ENCODE results near the gene SANBR.

SANBR gene

DNA sequence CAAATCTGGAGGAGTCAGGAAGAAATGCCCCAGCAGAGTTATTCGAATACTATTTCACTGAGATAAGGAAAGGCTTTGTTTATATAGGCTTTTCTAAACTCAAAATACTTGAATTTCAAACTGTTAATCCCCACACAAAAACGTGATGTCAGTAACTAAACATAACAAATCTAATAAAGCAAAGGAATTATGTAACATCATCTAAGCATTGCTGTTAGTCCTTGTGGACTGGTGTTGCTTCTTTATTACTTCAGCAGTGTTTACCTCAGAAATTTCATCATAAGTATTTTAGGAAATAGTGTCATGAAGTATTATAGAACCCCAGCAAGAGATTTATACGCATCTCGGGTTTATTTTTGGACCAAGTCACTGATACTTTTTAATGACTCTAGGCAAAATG lies 19.7 kb upstream of the SANBR start:
- TF ChIP-seq GATA3 (IDR thresholded peaks at IDR 0.05; ENCODE audit: low read depth, low read length) = no peak
- no peak for TF ChIP-seq GATA2 (IDR thresholded peaks at IDR 0.05; ENCODE audit: low read depth, low read length)

DNA sequence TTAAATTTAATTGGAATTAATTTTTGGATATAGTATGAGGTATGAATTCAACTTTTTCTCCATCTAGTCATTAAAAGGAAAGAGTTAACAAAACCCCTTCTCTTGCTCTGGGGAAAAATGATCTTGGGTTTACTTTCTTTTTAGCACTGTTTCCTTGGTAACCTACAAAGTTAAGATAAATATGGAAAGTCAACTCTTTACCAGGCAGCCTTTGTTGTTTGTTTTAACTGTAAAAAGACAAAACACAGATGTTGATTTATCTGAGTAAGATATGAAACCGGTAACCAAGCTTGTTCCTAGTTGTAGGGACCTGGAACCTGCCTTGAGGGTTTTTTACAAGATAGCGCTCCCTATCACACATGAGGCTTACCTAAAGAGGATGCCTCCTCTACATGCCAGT lies 10.1 kb upstream of the SANBR start:
- TF ChIP-seq GATA3 (IDR thresholded peaks at IDR 0.05; ENCODE audit: low read depth, low read length) (no peak), GATA2 (IDR thresholded peaks at IDR 0.05; ENCODE audit: low read depth, low read length) (no peak)

DNA sequence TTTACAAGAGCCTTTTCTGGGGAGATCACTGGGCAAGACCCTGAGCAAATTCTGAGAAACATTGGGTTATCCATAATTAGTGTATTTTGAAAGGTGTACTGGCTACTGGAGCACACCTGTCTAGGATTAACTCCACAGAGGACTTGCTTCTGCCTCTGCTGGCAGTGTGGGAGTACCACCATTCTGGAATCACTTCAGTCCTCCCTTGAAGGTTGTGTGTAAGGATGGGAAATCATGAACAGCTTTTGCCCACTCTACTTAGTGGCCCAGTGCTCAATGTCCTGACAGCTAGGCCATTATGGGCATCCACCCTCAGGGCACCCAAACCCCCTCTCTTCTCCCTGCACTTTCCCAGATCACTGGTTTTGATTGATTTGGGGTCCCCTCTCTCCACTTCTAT lies 8.1 kb upstream of the SANBR start:
- no peak for TF ChIP-seq GATA2 (IDR thresholded peaks at IDR 0.05; ENCODE audit: low read depth, low read length)

DNA sequence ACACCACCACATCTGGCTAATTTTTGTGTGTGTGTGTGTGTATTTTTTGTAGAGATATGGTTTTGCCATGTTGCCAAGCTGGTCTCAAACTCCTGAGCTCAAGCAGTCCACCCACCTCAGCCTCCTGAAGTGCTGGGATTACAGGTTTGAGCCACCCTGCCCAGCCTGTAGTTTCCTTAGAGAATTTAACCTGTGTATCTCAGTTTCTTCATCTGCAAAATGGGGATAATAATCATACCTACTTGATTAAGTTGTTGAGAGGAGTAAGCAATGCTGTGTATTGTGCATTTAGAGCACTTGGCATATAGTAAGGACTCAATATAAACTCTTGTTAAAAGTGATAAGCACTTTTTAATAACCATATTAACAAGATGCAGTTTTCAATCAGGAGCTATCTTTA lies 6.3 kb upstream of the SANBR start:
- TF ChIP-seq GATA3 (IDR thresholded peaks at IDR 0.05; ENCODE audit: low read depth, low read length) (no peak), GATA2 (IDR thresholded peaks at IDR 0.05; ENCODE audit: low read depth, low read length) (no peak)

DNA sequence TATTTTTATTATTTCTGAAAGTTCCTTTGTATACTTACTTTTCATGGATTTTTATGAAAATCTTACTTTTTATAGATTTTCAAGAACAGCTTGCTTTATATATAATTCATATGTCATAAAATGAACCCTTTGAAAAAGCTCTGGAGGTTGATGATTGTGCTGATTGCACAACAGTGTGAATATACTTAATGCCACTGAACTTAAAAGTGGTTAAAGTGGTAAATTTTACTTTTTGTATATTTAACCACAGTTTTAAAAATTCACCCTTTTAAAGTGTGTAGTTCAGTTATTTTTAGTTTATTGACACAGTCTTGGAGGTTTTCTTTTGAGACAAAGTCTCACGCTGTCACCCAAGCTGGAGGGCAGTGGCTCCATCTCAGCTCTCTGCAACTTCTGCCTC lies 8.4 kb downstream of the SANBR start:
- no peak for TF ChIP-seq GATA2 (IDR thresholded peaks at IDR 0.05; ENCODE audit: low read depth, low read length)
- TF ChIP-seq GATA3 (IDR thresholded peaks at IDR 0.05; ENCODE audit: low read depth, low read length) = no peak

DNA sequence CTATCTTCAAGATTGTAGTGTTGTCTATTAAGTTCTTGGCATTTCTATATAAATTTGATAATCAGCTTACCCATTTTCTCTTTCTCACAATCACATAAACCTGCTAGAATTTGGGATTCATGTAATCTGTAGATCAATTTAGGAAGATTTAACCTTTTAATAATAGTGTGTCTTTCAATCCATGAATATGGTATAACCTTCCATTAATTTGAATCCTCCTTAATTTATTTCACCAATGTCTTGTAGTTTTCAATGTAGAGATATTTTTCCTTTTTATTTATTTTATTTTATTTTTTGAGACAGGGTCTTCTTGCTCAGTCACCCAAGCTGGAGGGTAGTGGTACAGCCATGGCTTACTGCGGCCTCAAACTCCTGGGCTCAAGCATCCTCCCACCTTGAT lies 20.2 kb downstream of the SANBR start:
- TF ChIP-seq GATA3 (IDR thresholded peaks at IDR 0.05; ENCODE audit: low read depth, low read length) = no peak
- no peak for TF ChIP-seq GATA2 (IDR thresholded peaks at IDR 0.05; ENCODE audit: low read depth, low read length)

DNA sequence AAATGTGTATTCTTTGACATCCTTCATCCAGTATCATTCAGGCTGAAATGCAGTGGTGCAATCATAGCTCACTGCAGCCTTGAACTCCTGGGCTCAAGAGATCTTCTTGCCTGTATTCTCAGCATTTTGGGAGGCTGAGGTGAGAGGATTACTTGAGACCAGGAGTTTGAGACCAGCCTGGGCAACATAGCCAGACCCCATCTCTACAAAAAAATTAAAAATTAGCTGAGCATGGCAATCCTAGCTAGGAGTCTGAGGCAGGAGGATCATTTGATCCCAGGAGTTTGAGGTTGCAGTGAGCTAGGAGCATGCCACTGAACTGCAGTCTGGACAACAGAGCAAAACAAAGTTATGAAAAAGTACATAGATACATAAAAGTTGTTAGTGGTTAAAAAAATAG lies 24.1 kb downstream of the SANBR start:
- TF ChIP-seq GATA2 (IDR thresholded peaks at IDR 0.05; ENCODE audit: low read depth, low read length) = no peak
- TF ChIP-seq GATA3 (IDR thresholded peaks at IDR 0.05; ENCODE audit: low read depth, low read length) = no peak

DNA sequence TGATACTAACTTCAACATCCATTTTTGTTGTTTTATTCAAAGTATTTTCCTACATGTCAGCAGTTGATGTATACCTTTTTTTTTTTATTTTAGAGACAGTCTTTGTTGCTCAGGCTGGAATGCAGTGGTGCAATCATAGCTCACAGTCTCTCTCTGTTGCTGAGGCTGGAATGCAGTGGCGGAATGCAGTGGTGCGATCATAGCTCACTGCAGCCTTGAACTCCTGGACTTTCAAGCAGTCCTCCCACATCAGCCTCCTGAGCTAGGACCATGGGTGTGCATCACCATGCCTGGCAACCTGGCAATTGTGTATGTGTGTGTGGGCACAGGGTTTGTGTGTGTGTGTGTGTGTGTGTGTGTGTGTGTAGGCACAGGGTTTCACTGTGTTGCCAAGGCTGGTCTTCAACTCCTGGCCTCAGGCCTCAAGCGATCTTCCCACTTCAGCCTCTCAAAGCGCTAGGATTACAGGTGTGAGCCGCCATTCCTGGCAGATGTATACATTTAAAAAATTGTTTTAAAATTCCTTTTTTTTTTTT lies 24.8 kb downstream of the SANBR start:
- TF ChIP-seq GATA3 (IDR thresholded peaks at IDR 0.05; ENCODE audit: low read depth, low read length) (no peak), GATA2 (IDR thresholded peaks at IDR 0.05; ENCODE audit: low read depth, low read length) (no peak)

DNA sequence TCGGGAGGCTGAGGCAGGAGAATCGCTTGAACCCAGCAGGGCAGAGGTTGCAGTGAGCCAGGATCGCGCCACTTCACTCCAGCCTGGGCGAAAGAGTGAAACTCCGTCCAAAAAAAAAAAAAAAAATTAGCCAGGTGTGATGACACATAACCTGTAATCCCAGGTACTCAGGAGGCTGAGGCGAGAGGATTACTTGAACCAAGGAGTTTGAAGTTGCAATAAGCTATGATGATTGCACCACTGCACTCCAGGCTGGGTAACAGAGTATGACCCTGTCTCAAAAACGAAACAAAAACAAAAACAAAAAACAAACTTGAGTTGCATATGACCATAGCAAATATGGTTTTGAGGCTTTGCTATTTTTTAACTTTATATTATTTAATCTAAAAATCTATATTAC lies 25.8 kb downstream of the SANBR start:
- TF ChIP-seq GATA2 (IDR thresholded peaks at IDR 0.05; ENCODE audit: low read depth, low read length) = no peak
- no peak for TF ChIP-seq GATA3 (IDR thresholded peaks at IDR 0.05; ENCODE audit: low read depth, low read length)

DNA sequence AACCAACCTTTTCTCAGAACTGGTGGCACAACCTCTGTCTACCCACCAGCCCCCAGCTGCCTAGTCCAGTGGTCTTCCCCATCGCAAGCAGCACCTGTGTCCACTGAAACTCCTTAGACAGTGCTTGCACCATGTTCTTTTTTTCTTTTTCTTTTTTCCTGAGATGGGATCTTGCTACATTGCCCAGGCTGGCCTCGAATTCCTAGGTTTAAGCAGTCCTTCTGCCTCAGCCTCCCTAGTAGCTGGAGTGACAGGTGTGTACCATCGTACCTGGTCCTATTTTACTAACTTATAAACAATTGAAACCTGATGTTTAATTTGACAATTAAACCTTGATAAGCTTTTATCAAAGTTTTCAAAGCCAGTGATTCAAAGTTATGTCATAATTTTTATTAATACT lies 30.8 kb downstream of the SANBR start:
- no peak for TF ChIP-seq GATA3 (IDR thresholded peaks at IDR 0.05; ENCODE audit: low read depth, low read length)
- TF ChIP-seq GATA2 (IDR thresholded peaks at IDR 0.05; ENCODE audit: low read depth, low read length) = no peak

DNA sequence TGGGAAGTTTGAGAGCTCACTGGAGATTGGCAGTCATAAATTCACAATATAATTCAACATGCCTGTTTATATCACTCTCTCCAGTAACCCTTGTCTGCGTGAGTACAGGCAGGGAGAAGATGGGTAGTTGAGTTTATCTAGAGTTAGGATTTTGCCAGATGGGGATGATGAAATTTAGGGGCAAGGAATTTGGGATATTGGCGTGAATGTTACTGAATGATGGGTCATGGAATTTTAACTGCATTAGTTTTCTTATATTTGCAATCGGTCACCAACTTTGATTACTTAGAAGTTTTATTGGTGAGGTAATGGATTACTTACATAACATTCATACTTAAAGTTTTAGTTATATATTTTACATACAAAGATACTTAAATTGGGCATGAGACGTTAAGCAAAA lies 35.1 kb downstream of the SANBR start:
- TF ChIP-seq GATA3 (IDR thresholded peaks at IDR 0.05; ENCODE audit: low read depth, low read length) = no peak
- no peak for TF ChIP-seq GATA2 (IDR thresholded peaks at IDR 0.05; ENCODE audit: low read depth, low read length)

DNA sequence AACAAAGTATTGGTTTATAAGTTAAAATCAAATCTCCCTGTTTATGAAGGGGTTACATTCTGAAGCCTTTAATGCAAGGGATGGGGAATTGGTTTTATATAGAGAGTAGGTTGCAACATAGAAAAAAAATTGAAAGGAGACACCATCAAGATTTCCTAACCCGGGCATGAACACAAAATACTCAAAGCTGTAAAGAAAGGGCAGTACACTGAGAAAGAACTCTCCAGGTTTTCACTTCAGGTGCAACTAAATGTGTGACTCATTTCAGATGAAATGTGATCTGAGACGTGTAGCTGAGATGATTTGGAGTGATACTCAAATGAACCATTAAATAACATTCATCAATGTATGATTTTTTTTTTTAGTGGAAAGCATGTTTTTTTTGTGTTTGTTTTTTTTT lies 43.6 kb downstream of the SANBR start:
- no peak for TF ChIP-seq GATA3 (IDR thresholded peaks at IDR 0.05; ENCODE audit: low read depth, low read length)
- TF ChIP-seq GATA2 (IDR thresholded peaks at IDR 0.05; ENCODE audit: low read depth, low read length) = no peak

DNA sequence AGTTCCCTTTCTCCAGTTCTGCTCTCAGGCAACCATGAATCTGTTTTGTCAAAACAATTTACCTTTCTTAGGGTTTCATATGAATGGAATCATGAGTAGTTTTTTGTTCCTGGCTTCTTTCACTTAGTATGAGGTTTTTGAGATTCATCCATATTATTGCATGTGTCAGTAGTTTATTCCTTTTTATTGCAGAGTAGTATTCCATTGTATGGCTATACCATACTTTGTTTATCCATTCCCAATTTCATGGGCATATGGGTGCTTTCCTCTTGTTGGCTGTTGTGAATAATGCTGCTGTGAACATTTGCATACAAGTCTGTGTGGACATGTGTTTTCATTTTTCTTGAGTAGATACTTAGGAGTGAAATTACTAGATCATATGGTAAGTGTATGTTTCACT lies 46.0 kb downstream of the SANBR start:
- no peak for TF ChIP-seq GATA3 (IDR thresholded peaks at IDR 0.05; ENCODE audit: low read depth, low read length)
- TF ChIP-seq GATA2 (IDR thresholded peaks at IDR 0.05; ENCODE audit: low read depth, low read length) = no peak

DNA sequence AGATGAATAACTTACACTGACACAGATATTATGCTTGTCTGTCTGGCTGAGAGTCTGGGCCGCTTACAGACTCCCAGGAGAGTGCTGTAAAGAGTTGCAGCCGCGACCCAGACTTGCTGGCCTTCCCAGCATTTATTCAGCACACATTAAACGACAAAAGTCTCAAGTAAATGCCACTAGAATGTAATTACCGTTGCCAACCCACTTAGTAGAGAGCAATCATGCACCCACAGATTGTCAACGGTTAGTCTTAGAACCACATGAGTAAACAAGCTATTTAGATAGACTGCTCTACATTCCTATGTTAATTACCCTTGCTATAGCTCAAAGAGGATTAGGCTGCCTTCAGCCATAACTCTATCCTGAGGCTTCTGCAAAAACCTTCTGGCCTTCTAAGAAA lies 48.5 kb downstream of the SANBR start:
- no peak for TF ChIP-seq GATA3 (IDR thresholded peaks at IDR 0.05; ENCODE audit: low read depth, low read length)
- TF ChIP-seq GATA2 (IDR thresholded peaks at IDR 0.05; ENCODE audit: low read depth, low read length) = no peak

Data from SH-SY5Y (cell line).